NT2/D1 (cell line): ENCODE data around the gene ROBO2.

Experiments used
- DNase-seq: peaks from one replicate; pipeline ENCODE4 v3.0.0-alpha.2; 2011; ENCODE audit warnings: low read depth, low spot score
- H3K27me3 ChIP-seq: 2 replicates; pipeline ENCODE4 v1.6.0; 2011; ENCODE audit warnings: mild to moderate bottlenecking; ENCODE audit not compliant: insufficient read length, insufficient read depth
- H3K36me3 ChIP-seq: 2 replicates; pipeline ENCODE4 v1.6.1; 2011; ENCODE audit warnings: mild to moderate bottlenecking, low read length, mixed read lengths; ENCODE audit not compliant: insufficient read depth, insufficient read length
- H3K4me1 ChIP-seq: 2 replicates; pipeline ENCODE4 v1.5.1; 2011; ENCODE audit not compliant: insufficient read depth, insufficient read length
- H3K4me3 ChIP-seq: 2 replicates; pipeline ENCODE4 v1.5.1; 2011; ENCODE audit warnings: low read depth; ENCODE audit not compliant: insufficient read length
- H3K9ac ChIP-seq: 2 replicates; pipeline ENCODE4 v1.6.0; 2011; ENCODE audit warnings: low read depth; ENCODE audit not compliant: insufficient read length
- H3K9me3 ChIP-seq: 2 replicates; pipeline ENCODE4 v1.5.1; 2011; ENCODE audit warnings: mild to moderate bottlenecking, low read length; ENCODE audit not compliant: insufficient read depth
- SUZ12 ChIP-seq: IDR thresholded peaks from 2 replicates; pipeline ENCODE4 v1.6.1; 2011; ENCODE audit not compliant: insufficient read length, insufficient read depth; ENCODE audit errors: extremely low read depth
- YY1 ChIP-seq: IDR thresholded peaks from 2 replicates; pipeline ENCODE4 v1.6.1; 2011; ENCODE audit not compliant: insufficient read length, insufficient read depth
- ZNF274 ChIP-seq: IDR thresholded peaks from 2 replicates; pipeline ENCODE4 v1.6.1; 2011; ENCODE audit warnings: mild to moderate bottlenecking, low read depth, low read length

The ROBO2 gene

DNA sequence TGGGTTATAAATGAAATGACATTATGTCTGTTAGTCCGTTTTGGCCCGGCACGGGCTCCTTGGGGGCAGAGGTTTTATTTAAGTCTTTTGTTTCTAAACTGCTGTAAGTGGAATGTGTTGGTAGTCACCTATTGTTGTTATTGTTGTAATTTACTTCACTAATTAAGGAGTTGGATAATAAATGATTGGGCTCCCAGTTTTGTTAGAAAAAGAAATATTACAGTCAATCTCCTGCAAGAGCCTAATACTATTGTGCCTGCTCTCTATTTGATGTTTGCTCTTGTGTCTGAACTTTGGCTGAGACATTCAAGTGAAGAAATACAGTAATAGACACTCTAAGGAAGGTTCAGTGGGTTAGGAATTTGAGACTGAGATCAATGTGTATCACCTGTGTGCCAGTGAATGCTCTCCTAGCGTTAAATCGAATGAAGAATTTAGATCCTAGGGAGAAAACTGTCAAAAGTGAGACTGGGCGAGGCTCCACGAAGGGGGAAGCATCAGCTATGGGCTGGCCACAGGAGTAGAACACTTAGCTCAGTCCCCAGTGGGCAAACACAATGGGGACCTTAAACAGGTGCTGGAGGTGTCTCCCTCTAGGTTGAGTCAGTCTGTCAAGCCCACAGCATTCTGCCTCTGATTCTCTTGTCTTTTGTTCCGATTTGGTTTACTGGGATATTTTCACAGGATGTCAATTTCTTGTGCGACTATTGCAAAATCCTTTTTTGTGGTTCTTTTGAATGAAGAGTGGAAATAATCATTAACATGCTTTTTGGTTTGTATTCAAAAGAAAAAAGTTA lies 1.2 kb downstream of the ROBO2 start:
- TF ChIP-seq ZNF274 (no peak), YY1 (no peak)
- no peak overlapping the region for H3K9ac ChIP-seq
- peak overlapping the region; percentile 62 for H3K4me3 ChIP-seq
- H3K4me1 ChIP-seq, result no peaks in the 10 kb centered on the region
- H3K36me3 ChIP-seq, result no peaks in the 10 kb centered on the region
- DNase-seq, result no peak
- peaks cover 29% of the 10 kb centered on the region for H3K27me3 ChIP-seq
- no peaks in the 10 kb centered on the region for H3K9me3 ChIP-seq

DNA sequence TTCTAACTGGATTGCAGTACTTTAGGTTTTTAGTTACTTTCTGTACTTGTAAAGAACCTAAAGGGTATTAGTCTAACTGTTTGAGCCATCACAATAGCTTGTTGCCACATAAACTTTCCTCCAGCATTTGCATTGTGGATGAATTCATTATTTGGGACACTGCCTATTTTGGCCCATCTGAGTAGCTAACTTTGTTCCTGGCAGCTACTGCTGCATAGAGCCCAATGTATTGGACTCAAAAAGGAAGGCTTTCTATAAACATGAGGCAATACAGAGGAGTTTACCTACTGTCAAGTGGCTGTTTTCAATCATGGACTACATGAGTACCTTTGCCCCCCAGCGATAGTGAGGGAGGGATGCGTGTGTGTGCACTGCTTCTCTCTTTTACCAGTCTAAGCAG lies 1.9 kb downstream of the ROBO2 start:
- no peaks in the 10 kb centered on the region for H3K36me3 ChIP-seq
- H3K9me3 ChIP-seq, result no peaks in the 10 kb centered on the region
- no peak overlapping the region for H3K4me3 ChIP-seq
- TF ChIP-seq YY1, result no peak
- no peak for TF ChIP-seq SUZ12
- TF ChIP-seq ZNF274, result no peak
- peaks cover 29% of the 10 kb centered on the region for H3K27me3 ChIP-seq
- no peaks in the 10 kb centered on the region for H3K4me1 ChIP-seq
- H3K9ac ChIP-seq, result no peak overlapping the region
- DNase-seq, result no peak

GRCh38 chr3:77042343-77042742 lies 2.4 kb downstream of the ROBO2 start:
- no peak for DNase-seq
- peaks cover 29% of the 10 kb centered on the region for H3K27me3 ChIP-seq

GRCh38 chr3:77042882-77043281 lies 3.0 kb downstream of the ROBO2 start:
- no peak overlapping the region for H3K4me3 ChIP-seq
- no peak for DNase-seq
- no peak overlapping the region for H3K9ac ChIP-seq
- H3K9me3 ChIP-seq, result no peaks in the 10 kb centered on the region
- peaks cover 29% of the 10 kb centered on the region for H3K27me3 ChIP-seq
- no peaks in the 10 kb centered on the region for H3K4me1 ChIP-seq
- TF ChIP-seq YY1 (no peak), ZNF274 (no peak), SUZ12 (no peak)
- H3K36me3 ChIP-seq, result no peaks in the 10 kb centered on the region

More at GRCh38 chr3:77042343-77042742, 2.4 kb downstream of the ROBO2 start:
- Histone ChIP-seq H3K4me3 (no peak overlapping the region), H3K9me3 (no peaks in the 10 kb centered on the region), H3K4me1 (no peaks in the 10 kb centered on the region), H3K36me3 (no peaks in the 10 kb centered on the region), H3K9ac (no peak overlapping the region)
- TF ChIP-seq YY1, result no peak
- no peak for TF ChIP-seq ZNF274
- TF ChIP-seq SUZ12, result no peak

- Histone ChIP-seq H3K36me3 (no peaks in the 10 kb centered on the region), H3K9ac (no peak overlapping the region), H3K27me3 (peaks cover 15% of the 10 kb centered on the region), H3K4me3 (no peak overlapping the region), H3K4me1 (no peaks in the 10 kb centered on the region), H3K9me3 (no peaks in the 10 kb centered on the region)
- no peak for DNase-seq
- no peak for TF ChIP-seq YY1
- no peak for TF ChIP-seq SUZ12
- no peak for TF ChIP-seq ZNF274
These were observed 5.8 kb downstream of the ROBO2 start for GRCh38 chr3:77045686-77046085.

DNA sequence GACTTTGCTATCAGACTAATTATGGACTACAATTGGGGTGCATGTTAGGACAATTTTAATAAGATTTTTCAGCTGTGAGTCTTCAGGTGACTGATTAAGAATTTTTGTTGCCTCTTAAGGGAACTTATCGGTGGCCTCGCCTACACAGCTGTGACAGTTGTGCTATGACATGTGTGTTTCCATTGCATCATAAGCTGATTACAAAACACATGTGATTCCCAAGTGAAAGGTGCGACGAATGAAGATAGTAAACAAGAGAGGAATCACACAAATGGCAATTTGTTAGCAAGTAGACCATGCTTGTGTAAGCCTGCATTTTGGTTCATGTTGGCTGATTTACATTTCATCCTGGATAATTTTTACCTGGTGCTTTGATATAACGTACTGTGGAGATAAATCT lies 8.3 kb downstream of the ROBO2 start:
- no peaks in the 10 kb centered on the region for H3K9me3 ChIP-seq
- no peak overlapping the region for H3K4me3 ChIP-seq
- TF ChIP-seq YY1, result no peak
- no peak for TF ChIP-seq ZNF274
- TF ChIP-seq SUZ12, result no peak
- no peak overlapping the region for H3K9ac ChIP-seq
- no peaks in the 10 kb centered on the region for H3K36me3 ChIP-seq
- DNase-seq, result no peak
- H3K27me3 ChIP-seq, result no peaks in the 10 kb centered on the region
- no peaks in the 10 kb centered on the region for H3K4me1 ChIP-seq

- Histone ChIP-seq H3K36me3 (no peaks in the 10 kb centered on the region), H3K9ac (no peak overlapping the region), H3K9me3 (no peaks in the 10 kb centered on the region), H3K4me1 (no peaks in the 10 kb centered on the region), H3K27me3 (no peaks in the 10 kb centered on the region), H3K4me3 (no peak overlapping the region)
- DNase-seq, result no peak
- TF ChIP-seq ZNF274 (no peak), YY1 (no peak), SUZ12 (no peak)
These were observed 11.7 kb downstream of the ROBO2 start for GRCh38 chr3:77051591-77051990.
